ENCODE data around the gene CYP17A1.
A peak's percentile ranks its signal among the peaks of the same experiment; 100 is the strongest.
"Not testable (repeated sequence)": the region's sequence is repeated elsewhere in the genome, so short reads cannot be mapped to it uniquely, and the experiment has no call there.

The CYP17A1 gene

DNA sequence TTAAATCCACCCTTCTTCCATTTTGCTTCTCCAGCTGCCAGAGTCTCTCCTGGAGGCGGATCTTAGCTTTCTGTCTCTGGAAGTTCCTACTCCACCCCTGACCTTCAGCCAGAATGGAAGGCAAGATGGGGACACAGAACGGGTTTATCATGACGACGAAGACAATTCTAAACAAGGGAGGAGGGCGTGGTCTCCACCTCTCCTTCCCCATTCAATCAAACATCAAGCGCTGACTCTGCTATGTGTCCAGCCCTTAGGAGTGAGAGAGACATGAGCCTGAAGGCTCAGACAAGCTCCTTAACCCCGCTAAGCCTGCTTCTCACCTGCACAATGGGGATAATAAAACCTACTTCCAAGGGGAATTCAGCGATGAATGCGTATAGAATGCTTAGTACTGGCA is 3.1 kb downstream of the CYP17A1 start:
- DNase-seq = no peak

DNA sequence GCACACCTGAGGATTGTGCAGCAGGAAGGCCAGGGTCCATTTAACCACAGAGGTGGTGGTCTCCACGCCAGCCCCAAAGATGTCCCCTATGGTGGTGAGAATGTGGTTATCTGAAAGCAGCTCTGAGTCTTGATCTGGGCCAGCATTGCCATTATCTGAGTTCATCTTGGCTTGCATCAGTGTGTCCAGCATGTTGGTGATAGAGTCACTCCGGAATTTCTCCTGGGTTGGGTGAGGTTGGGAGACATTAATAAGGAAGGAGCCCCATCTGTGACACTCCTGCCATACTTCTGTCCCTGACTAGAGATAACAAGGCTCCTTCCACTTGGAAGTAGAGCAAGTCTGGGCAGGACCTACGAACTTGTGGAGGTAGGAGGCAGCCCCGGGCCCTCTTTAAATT is 4.2 kb downstream of the CYP17A1 start:
- DNase-seq = no peak

DNA sequence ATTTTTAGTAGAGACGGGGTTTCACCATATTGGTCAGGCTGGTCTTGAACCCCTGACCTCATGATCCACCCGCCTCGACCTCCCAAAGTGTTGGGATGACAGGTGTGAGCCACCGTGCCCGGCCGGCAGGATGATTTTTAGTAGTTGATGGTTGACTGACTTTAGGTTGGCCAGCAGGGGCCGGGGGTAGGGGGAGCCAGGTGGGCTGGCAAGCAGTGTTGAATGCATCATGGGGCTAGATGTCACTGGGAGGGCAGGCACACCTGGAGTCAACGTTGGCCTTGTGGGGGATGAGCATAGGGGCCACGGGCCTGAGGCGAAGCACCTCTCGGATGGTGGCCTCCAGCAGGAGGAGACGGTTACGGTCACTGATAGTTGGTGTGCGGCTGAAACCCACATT is 5.0 kb downstream of the CYP17A1 start:
- no peak for DNase-seq

DNA sequence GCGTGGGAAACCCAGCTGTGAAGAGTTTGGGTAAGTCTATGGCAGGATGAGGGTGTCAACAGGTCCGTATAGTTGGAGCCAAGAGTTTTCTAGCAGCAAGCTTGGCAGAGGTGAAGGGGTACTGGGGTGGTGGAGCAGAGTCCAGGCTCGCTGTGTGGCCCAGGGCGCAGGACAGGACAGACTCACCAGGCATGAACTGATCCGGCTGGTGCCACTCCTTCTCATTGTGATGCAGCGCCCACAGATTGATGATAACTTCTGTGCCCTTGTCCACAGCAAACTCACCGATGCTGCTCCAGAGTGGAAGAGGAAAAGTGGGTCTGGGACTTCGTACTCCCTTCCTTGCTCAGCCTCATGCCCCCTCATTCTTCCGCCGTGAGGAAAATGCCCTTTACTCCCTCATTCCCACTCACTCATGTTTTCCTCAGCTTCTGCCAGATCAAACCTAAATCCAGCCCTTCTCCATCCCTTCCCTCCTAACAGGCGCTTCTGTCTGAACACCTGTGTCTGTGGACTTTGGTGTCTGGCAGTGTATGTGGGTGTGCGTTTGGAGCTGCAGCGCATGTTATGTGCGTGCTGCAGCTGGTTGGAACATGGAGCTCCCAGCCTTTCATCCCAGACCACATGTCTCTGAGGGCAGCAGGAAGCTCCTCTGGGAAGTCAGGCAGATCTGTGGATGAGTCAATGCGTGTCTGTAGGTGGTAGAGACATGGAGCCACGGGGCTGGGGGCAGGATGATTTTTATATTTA is 5.7 kb downstream of the CYP17A1 start:
- no peak for DNase-seq

DNA sequence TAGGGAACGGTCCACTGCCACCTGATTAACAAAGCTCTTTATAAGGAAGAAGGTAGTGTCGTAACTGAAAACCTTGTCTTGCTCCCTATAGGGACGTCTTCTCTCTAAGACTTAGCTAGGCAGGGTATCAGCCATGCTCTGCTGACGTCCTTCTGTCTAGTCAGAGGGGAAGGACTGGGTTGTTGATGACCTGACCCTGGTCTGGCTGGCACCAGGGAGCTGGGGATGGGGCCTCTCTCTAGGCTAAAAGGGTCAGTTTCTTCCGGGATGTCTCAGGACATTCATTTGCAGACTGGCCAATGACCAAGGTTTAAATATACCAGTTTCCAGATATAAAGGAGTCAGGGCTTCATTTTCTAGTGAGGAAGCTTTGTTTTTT is 9.6 kb downstream of the CYP17A1 start:
- DNase-seq = no peak

DNA sequence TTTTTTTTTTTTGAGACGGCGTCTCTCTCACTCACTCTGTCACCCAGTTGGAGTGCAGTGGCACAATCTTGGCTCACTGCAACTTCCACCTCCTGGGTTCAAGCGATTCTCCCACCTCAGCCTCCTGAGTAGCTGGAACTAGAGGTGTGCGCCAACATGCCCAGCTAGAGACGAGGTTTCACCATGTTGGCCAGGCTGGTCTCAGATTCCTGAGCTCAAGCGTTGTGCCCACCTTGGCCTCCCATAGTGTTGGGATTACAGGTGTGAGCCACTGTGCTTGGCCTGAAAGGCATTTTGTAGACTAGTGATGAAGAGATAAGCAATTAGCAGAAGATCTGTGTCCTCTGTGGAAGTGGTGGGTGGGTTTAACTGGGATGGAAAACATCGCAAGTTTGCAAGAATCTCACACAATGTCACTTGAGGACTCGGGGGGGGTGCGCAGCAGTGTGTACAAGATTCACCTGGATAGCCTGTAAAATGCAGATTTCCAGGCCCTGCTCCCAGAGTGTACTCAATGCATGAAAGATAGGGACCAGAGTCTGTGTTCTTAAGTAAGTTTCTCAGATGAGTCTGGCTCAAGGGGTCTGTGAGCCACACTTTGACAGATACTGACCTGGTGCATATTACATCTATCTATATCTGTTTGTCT is 10.9 kb downstream of the CYP17A1 start:
- no peak for DNase-seq

DNA sequence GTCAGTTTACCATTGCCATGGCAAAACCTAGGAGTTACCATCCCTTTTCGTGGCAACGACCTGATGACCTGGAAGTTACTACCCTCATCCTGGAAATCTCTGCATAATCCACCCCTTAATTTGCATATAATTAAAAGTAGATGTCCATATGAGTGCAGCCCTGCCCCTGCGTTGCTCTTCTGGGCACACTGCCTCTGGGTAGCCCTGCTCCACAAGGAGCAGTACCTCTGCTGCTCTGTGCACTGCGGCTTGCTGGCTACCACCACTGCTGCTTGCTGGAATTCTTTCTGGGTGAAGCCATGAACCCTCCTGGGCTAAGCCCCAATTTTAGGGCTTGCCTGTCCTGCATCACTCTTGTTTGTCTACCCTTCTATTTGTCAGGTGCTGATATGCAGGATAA is 12.5 kb downstream of the CYP17A1 start:
- DNase-seq = no peak

DNA sequence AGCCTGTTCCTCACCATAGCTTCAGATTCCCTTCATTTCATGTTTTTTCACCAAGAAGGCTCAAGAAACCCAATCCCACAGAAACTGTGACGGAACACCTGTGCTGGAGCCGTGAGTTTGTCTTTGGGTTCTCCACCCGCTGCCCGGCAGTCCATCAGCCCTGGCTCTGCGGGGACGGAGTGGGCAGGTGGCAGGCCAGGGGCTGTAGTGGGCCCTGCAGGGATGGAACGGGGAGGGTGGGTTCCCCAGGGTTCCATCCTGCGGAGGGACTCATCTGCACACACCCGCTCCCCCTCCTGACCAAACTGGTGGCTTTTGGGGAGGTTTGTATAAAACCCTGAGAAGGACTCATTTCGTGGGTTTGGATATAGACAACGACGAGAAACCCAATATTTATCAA is 15.0 kb downstream of the CYP17A1 start:
- DNase-seq = no peak

DNA sequence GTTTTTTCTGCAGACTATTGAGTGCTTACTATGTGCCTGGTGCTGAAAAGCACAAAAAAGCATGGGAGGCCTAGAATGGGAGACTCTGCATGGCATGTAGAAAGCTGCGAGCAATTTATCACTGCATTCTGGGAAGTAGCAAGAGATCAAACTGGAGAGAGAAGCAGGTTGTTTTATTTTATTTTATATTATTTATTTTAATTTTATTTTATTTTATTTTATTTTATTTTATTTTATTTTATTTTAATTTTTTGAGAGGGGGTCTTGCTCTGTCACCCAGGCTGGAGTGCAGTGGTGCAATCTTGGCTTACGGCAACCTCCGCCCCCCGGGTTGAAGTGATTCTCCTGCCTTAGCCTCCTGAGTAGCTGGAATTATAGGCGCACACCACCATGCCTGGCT is 17.2 kb downstream of the CYP17A1 start:
- not testable (repeated sequence) for DNase-seq

DNA sequence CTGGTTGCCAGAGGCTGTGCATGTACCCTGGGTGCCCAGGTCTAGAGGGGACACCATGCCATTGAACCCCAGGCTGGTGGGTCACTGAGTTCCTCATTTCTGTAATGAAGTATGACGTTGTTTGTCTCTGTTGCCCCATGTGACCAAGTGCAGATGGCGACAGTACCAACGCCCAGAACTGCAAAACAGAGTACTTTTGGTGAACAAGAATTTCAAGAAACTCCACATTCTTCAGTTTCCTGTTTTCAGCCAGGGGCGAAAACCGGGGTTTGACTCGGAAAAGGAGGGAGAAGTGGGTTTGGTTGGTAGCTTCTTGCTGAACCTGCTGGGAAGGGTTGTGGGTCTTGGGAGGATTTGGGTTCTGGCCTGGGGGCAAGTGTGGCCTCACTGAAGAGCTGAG is 18.2 kb downstream of the CYP17A1 start:
- no peak for DNase-seq

DNA sequence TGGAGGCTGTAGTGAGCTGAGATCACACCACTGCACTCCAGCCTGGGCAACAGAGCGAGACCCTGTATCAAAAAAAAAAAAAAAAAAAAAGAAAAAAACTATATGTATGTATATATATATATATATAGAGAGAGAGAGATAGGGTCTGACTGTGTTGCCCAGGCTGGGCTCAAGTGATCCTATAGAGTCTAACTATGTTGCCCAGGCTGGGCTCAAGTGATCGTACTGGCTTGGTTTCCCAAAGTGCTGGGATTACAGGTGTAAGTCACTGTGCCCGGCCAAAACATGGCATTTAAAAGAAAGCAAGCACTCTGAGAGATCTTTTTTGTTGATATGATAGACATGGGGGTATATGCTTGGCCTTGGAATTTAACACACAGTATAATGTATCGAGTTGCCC is 20.0 kb downstream of the CYP17A1 start:
- no peak for DNase-seq

DNA sequence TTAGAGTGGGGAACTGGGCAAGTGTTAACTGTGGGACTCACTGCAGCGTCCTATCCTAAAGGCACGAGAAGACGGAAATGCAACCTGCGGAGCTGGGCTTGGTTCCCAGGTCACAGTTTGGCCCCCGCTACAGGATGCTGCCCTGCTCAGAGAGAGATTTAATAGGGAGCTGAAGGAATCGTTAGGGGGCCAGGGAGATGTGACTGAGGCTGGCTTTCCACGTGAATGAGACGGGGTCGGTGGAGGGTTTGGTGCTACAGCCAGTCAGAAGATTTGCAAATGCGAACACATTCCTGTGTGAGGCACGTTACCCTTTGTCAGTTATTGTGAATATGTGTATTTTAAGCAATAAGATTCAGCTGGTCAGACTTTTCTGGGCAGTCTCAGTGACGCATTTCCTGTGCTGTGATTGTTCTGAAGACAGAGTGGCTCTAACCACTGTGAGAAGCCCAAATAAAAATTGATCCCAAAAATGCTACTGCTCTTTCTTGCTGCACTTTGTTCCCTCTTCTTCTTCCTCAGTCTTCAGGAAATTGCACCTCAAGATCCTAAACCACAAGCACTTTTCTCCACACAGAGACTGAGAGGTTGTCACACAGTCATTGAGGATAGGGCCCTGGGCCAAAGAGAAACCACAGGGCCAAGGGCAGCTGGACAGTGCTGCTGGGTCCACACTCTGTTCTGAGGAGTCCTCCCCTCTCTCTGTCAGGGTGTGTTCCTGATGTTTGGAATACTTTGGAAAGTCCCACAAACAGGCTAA is 21.2 kb downstream of the CYP17A1 start:
- no peak for DNase-seq

DNA sequence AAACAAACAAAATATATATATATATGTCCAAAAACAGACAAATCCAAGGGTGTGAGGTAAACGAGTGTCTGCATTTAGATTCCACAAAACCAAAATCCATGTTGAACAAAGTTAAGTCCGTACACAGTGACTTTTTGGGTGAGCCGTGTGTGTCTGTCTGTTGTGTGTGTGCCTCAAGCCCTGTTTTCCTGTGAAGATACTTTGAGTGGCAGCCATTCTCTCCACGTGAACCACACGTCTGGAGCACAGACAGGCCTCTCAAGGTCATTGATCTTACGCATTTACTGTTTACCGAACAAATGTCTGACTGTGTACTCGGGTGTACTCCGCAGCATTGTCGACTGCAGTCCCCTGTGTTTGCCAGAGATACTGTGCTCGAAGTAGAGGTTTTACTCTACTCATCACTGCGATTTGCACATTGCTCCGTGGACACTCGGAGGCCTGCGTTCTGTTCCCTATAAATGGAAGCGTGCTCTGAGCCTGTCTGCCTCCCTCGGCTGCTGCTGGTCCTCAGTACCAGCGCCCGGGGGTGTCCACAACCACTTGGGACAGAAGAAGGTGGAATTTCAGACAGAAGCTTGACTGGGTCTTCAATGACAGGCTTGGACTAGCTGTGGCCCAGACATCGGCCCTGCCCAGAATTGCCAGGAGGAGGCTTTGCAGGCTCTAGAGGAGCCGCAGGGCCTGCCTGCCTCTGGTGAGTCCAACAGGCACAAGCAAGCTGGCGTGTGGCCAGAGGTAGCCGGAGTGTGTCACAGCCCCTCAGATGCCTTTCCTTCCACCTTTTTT is 22.1 kb downstream of the CYP17A1 start:
- no peak for DNase-seq

DNA sequence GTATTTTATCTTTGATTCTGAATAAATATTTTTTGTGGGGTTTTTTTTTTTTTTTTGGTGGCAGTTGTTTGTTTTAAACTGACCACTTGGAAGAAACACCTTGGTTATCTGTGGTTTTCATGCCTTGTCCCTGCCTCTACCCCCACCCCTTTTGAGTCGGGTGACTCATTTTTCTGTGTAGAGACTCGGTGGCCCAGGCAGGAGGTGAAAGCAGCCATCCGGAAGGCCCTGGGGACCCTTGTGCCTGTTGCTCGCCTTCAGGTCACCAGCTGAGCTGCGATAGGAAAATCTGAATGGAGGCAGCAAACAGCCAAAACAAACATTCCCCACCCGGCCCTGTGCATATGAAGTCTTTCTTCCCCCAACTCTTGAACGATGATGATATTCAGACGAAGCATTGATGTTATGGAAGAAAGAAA is 22.8 kb downstream of the CYP17A1 start:
- no peak for DNase-seq

DNA sequence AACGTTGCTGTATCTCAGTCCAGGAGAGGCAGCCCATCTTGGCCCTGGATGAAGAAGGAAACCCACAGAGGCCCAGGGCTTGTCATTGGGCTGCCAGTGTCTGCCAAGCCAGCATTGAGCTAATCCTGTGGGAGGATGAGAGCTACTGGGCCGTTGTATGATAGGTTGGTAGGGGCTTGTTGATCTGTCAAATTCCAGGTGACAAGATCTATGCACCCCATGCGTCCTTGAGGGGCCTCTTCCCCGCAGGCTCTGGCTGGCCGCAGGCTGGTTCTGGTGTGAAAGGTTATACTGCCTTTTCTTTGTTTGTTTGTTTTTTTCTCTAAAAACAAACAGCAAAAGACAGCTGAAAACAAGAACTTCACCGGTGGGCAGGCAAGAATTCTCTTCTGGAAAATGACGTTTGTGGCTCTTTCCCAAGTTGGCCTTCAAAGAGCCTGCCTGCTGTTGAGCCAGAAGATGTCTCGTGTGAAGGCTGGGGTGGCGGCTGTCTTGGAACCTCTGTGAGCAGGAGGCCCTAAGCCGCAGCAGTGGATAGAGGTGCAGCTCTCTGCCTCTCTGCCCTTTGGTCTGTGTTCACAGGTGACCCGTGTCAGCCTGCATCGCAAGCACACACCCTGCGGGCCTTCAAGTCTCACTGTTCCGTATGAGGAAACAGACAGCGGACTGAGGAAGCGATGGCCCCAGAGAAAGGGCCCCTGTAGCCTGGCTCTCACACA is 23.3 kb downstream of the CYP17A1 start:
- DNase-seq = no peak

DNA sequence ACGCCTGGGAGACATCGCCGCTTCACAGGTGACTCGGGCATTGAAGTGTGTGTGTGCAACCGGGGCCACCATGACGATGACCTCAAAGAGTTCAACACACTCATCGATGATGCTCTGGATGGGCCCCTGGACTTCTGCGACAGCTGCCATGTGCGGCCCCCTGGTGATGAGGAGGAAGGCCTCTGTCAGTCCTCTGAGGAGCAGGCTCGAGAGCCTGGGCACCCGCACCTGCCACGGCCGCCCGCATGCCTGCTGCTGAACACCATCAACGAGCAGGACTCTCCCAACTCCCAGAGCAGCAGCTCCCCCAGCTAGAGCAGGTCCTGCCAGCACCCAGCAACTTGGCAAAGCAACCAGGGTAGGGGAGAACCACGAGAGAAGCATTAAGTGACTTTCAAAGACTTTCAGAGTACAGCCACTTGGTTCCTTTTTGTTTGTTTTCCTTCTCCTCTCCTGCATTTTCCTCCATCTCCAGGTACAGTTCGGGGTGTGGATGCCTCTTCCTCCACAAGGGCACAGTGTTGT is 24.1 kb downstream of the CYP17A1 start:
- DNase-seq = no peak

DNA sequence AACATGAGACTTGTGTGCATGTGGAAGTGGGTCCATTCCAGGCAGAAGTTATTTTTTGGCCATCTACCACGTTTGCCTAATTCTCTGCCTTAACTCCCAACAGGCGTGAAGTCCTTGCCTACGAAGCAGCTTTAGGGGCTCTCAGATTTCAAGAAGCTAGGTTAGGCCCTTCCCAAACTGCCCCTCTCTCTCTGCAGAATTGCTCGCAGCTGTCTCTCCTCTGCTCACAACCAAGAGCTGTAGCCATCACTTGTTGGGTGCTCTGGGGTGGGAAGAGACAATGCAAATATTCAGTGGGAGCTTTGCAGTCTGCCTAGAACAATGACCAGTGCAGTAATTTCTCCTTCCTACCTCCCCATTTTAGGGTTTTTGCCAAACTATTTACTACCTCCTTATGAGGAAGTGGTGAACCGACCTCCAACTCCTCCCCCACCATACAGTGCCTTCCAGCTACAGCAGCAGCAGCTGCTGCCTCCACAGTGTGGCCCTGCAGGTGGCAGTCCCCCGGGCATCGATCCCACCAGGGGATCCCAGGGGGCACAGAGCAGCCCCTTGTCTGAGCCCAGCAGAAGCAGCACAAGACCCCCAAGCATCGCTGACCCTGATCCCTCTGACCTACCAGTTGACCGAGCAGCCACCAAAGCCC is 24.9 kb downstream of the CYP17A1 start:
- peak in 1 of 5 donors; percentile 12 for DNase-seq

DNA sequence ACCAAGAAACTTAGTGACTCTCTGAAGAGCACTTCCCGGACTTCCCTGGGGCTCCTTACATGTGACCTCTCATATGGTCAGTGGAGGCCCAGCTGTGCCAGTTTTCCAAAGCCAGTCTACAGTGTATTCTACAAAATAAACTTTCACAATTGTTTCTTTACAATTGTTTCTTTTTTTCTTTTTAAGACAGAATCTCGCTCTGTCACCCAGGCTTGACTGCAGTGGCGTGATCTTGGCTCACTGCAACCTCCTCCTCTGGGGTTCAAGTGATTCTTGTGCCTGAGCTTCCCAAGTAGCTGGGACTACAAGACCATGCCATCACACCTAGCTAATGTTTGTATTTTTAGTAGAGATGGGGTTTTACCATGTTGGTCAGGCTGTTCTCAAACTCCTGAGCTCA is 25.9 kb downstream of the CYP17A1 start:
- DNase-seq = no peak

DNA sequence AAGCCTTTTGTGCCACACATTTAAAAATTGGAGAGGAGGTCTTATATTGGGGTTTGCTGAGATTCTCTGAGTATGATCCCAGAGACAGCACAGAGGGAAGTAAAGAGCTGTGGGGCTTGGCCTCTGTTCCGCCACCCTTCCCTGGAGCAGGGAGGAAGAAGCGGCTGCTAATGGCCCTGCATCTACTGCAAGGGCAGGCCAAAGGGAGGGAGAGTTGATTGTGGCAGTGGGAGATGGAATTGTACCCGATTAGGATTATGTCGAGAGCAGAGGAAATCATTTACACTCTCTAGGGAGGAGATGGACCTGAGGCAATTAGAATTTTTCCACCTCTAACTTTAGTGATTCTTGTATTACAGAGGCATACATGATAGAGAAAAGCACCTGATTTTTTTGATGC is 28.8 kb downstream of the CYP17A1 start:
- DNase-seq = no peak

DNA sequence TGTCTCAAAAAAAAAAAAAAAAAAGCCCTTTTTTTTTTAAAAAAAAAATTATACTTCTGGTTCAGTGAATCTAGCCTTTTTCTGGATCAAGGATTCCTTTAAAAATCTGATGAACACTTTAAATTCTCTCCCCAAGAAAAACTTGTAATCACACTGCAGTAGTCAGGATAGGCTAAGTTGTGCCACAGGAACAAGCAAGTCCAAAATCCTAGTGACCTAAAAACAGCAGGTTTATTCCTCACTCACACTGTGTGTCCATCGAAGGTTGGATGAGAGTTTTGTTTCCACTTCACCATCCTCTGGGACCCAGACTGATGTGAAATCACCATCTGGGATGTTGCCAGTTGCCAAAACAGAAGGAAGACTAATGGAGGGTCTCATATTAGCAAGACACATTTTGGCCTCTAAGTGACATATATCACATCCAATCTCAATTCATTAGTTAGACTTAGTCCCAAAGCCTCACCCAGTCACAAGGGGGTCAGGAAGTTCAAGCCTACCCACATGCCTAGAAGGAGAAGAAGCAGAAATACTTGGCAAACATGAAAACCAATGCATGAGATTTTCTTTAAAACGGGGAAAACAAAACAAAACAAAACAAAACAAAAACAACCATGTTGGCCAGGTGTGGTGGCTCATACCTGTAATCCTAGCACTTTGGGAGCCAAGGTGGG is 32.7 kb downstream of the CYP17A1 start:
- no peak for DNase-seq

DNA sequence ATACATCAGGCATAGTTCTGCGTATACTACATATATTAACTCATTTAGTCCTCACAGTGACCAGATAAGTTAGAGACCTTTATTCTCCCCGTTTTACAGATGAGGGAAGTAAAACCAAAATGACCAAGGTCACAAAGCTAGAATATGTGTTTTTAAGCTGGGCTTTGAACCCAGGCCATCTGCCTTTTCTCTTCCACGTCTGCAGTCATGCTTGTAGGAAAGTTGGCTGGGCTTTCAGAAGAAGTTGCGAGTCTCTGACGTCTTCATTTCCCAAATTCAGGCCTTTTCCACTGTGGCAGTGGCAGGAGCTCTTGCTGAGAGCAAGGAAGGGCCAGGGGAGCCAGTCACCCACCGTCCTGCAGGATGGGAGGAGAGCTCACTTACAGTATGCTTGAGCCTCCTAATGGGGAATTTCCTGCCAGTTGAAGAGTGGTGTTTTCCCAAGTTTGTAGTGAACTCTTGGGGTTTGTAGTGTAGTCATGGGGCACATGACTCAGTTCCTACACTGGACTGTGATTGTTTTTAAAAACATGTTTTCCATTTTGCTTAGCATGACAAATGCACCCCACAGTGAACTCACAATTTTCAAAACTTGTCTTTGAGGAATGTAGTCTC is 34.2 kb downstream of the CYP17A1 start:
- DNase-seq = peak in 1 of 5 donors; percentile 8
